ENCODE data around the gene CRHR2.

CRHR2 gene

GRCh38 chr7:30659312-30659711 is 22.9 kb downstream of the CRHR2 start:
- Histone ChIP-seq H3K9ac (ENCODE audit: low read length) (no peak overlapping the region), H3K9me3 (ENCODE audit: low read length) (no peaks in the 10 kb centered on the region), H3K4me1 (ENCODE audit: insufficient read depth, low read length) (no peaks in the 10 kb centered on the region), H3K4me3 (ENCODE audit: low read depth in 1 of 2, low read length in 2 of 2) (no peak overlapping the region), H3K27ac (ENCODE audit: low read depth, low read length) (no peak overlapping the region), H3K36me3 (ENCODE audit: insufficient read depth, low read length) (no peaks in the 10 kb centered on the region), H3K27me3 (ENCODE audit: control insufficient read depth in 1 of 2, insufficient read depth in 2 of 2, low read length in 2 of 2) (no peaks in the 10 kb centered on the region)

GRCh38 chr7:30658479-30659074 is 23.7 kb downstream of the CRHR2 start:
- Histone ChIP-seq H3K27me3 (ENCODE audit: control insufficient read depth in 1 of 2, insufficient read depth in 2 of 2, low read length in 2 of 2) (no peaks in the 10 kb centered on the region), H3K27ac (ENCODE audit: low read depth, low read length) (no peak overlapping the region), H3K9me3 (ENCODE audit: low read length) (no peaks in the 10 kb centered on the region), H3K9ac (ENCODE audit: low read length) (no peak overlapping the region), H3K36me3 (ENCODE audit: insufficient read depth, low read length) (no peaks in the 10 kb centered on the region), H3K4me1 (ENCODE audit: insufficient read depth, low read length) (no peaks in the 10 kb centered on the region), H3K4me3 (ENCODE audit: low read depth in 1 of 2, low read length in 2 of 2) (no peak overlapping the region)

GRCh38 chr7:30657131-30657530 is 25.1 kb downstream of the CRHR2 start:
- Histone ChIP-seq H3K9me3 (ENCODE audit: low read length) (no peaks in the 10 kb centered on the region), H3K4me1 (ENCODE audit: insufficient read depth, low read length) (no peaks in the 10 kb centered on the region), H3K9ac (ENCODE audit: low read length) (no peak overlapping the region), H3K4me3 (ENCODE audit: low read depth in 1 of 2, low read length in 2 of 2) (no peak overlapping the region), H3K27me3 (ENCODE audit: control insufficient read depth in 1 of 2, insufficient read depth in 2 of 2, low read length in 2 of 2) (no peaks in the 10 kb centered on the region), H3K27ac (ENCODE audit: low read depth, low read length) (no peak overlapping the region), H3K36me3 (ENCODE audit: insufficient read depth, low read length) (no peaks in the 10 kb centered on the region)

- Histone ChIP-seq H3K4me3 (ENCODE audit: low read depth in 1 of 2, low read length in 2 of 2) (no peak overlapping the region), H3K4me1 (ENCODE audit: insufficient read depth, low read length) (no peaks in the 10 kb centered on the region), H3K9ac (ENCODE audit: low read length) (no peak overlapping the region), H3K36me3 (ENCODE audit: insufficient read depth, low read length) (no peaks in the 10 kb centered on the region), H3K9me3 (ENCODE audit: low read length) (no peaks in the 10 kb centered on the region), H3K27me3 (ENCODE audit: control insufficient read depth in 1 of 2, insufficient read depth in 2 of 2, low read length in 2 of 2) (no peaks in the 10 kb centered on the region), H3K27ac (ENCODE audit: low read depth, low read length) (no peak overlapping the region)
These were observed 26.0 kb downstream of the CRHR2 start for GRCh38 chr7:30656006-30656957.

GRCh38 chr7:30655096-30655970 is 26.9 kb downstream of the CRHR2 start:
- Histone ChIP-seq H3K9me3 (ENCODE audit: low read length) (no peaks in the 10 kb centered on the region), H3K4me1 (ENCODE audit: insufficient read depth, low read length) (no peaks in the 10 kb centered on the region), H3K4me3 (ENCODE audit: low read depth in 1 of 2, low read length in 2 of 2) (no peak overlapping the region), H3K27ac (ENCODE audit: low read depth, low read length) (no peak overlapping the region), H3K9ac (ENCODE audit: low read length) (no peak overlapping the region), H3K27me3 (ENCODE audit: control insufficient read depth in 1 of 2, insufficient read depth in 2 of 2, low read length in 2 of 2) (no peaks in the 10 kb centered on the region), H3K36me3 (ENCODE audit: insufficient read depth, low read length) (no peaks in the 10 kb centered on the region)

- Histone ChIP-seq H3K36me3 (ENCODE audit: insufficient read depth, low read length) (no peaks in the 10 kb centered on the region), H3K27ac (ENCODE audit: low read depth, low read length) (no peak overlapping the region), H3K9ac (ENCODE audit: low read length) (no peak overlapping the region), H3K4me3 (ENCODE audit: low read depth in 1 of 2, low read length in 2 of 2) (no peak overlapping the region), H3K9me3 (ENCODE audit: low read length) (no peaks in the 10 kb centered on the region), H3K4me1 (ENCODE audit: insufficient read depth, low read length) (no peaks in the 10 kb centered on the region), H3K27me3 (ENCODE audit: control insufficient read depth in 1 of 2, insufficient read depth in 2 of 2, low read length in 2 of 2) (no peaks in the 10 kb centered on the region)
These were observed 27.8 kb downstream of the CRHR2 start for GRCh38 chr7:30654296-30655090.

- Histone ChIP-seq H3K9ac (ENCODE audit: low read length) (no peak overlapping the region), H3K4me3 (ENCODE audit: low read depth in 1 of 2, low read length in 2 of 2) (no peak overlapping the region), H3K36me3 (ENCODE audit: insufficient read depth, low read length) (no peaks in the 10 kb centered on the region), H3K27me3 (ENCODE audit: control insufficient read depth in 1 of 2, insufficient read depth in 2 of 2, low read length in 2 of 2) (no peaks in the 10 kb centered on the region), H3K27ac (ENCODE audit: low read depth, low read length) (no peak overlapping the region), H3K9me3 (ENCODE audit: low read length) (no peaks in the 10 kb centered on the region), H3K4me1 (ENCODE audit: insufficient read depth, low read length) (no peaks in the 10 kb centered on the region)
These were observed 29.3 kb downstream of the CRHR2 start for GRCh38 chr7:30652698-30653641.

GRCh38 chr7:30652132-30652531 is 30.1 kb downstream of the CRHR2 start:
- Histone ChIP-seq H3K4me1 (ENCODE audit: insufficient read depth, low read length) (no peaks in the 10 kb centered on the region), H3K36me3 (ENCODE audit: insufficient read depth, low read length) (no peaks in the 10 kb centered on the region), H3K9me3 (ENCODE audit: low read length) (no peaks in the 10 kb centered on the region), H3K9ac (ENCODE audit: low read length) (no peak overlapping the region), H3K27ac (ENCODE audit: low read depth, low read length) (no peak overlapping the region), H3K27me3 (ENCODE audit: control insufficient read depth in 1 of 2, insufficient read depth in 2 of 2, low read length in 2 of 2) (no peaks in the 10 kb centered on the region), H3K4me3 (ENCODE audit: low read depth in 1 of 2, low read length in 2 of 2) (no peak overlapping the region)

GRCh38 chr7:30650421-30650808 is 31.8 kb downstream of the CRHR2 start:
- Histone ChIP-seq H3K27ac (ENCODE audit: low read depth, low read length) (no peak overlapping the region), H3K9ac (ENCODE audit: low read length) (no peak overlapping the region), H3K4me1 (ENCODE audit: insufficient read depth, low read length) (no peaks in the 10 kb centered on the region), H3K4me3 (ENCODE audit: low read depth in 1 of 2, low read length in 2 of 2) (no peak overlapping the region), H3K27me3 (ENCODE audit: control insufficient read depth in 1 of 2, insufficient read depth in 2 of 2, low read length in 2 of 2) (no peaks in the 10 kb centered on the region), H3K36me3 (ENCODE audit: insufficient read depth, low read length) (no peaks in the 10 kb centered on the region), H3K9me3 (ENCODE audit: low read length) (no peaks in the 10 kb centered on the region)

GRCh38 chr7:30649717-30650420 is 32.4 kb downstream of the CRHR2 start:
- H3K27ac ChIP-seq (ENCODE audit: low read depth, low read length): no peak overlapping the region
- H3K27me3 ChIP-seq (ENCODE audit: control insufficient read depth in 1 of 2, insufficient read depth in 2 of 2, low read length in 2 of 2): no peaks in the 10 kb centered on the region
- no peaks in the 10 kb centered on the region for H3K36me3 ChIP-seq (ENCODE audit: insufficient read depth, low read length)
- no peaks in the 10 kb centered on the region for H3K4me1 ChIP-seq (ENCODE audit: insufficient read depth, low read length)
- no peak overlapping the region for H3K9ac ChIP-seq (ENCODE audit: low read length)
- H3K4me3 ChIP-seq (ENCODE audit: low read depth in 1 of 2, low read length in 2 of 2): no peak overlapping the region
- H3K9me3 ChIP-seq (ENCODE audit: low read length): no peaks in the 10 kb centered on the region
